Endothelial cell of umbilical vein (primary cell): ENCODE measurements around the gene GPR65. TPM values are rescaled to one million over a fixed set of nuclear protein-coding genes. Genes with fewer than 3 reads are reported as not detected.

ENCODE experiments used
- BruUV-seq: library from RNA; stranded (reverse); fragments of 400-500 nt; replicated peaks from 2 replicates; lab custom pipeline; 2021; lab: Mats Ljungman, UMichigan
- CTCF ChIA-PET: fragments of 300-600, 350-600 bp; sonication (Branson Sonifier 250); formaldehyde crosslinking; loops from one replicate; lab custom pipeline; 2021; ENCODE audit warnings: antibody characterized with exemption, inconsistent platforms; lab: Charles Lee
- POLR2A ChIA-PET: fragments of 300-600, 350-600 bp; sonication (Branson Sonifier 250); formaldehyde crosslinking; loops from one replicate; lab custom pipeline; 2021; ENCODE audit warnings: antibody characterized with exemption, inconsistent platforms; lab: Charles Lee
- DNase-seq: peaks from one replicate; pipeline ENCODE4 v3.0.0-alpha.2; 2011; ENCODE audit warnings: low read depth, low spot score
- FAIRE-seq: peaks from 2 replicates; lab custom pipeline; 2011; peaks lifted over from hg19 to GRCh38; lab: Jason Lieb, UNC
- H2AFZ ChIP-seq: 2 replicates; pipeline ENCODE4 v1.6.0; 2012; ENCODE audit warnings: low read depth, low read length, control low read depth, inconsistent platforms
- H3K27ac ChIP-seq: 2 replicates; pipeline ENCODE4 v1.5.1; 2011; ENCODE audit warnings: low read depth, mild to moderate bottlenecking, control low read depth, low read length, moderate library complexity; ENCODE audit not compliant: insufficient read depth
- H3K27me3 ChIP-seq, 2 experiments: 2 replicates each; pipeline versions ENCODE4 v1.6.0 to v1.6.1; 2011; ENCODE audit warnings: low read length in 2 of 2, mixed read lengths in 1 of 2; ENCODE audit not compliant: control insufficient read depth in 2 of 2, insufficient read depth in 2 of 2
- H3K36me3 ChIP-seq, 2 experiments: 2 replicates in 1 of 2; 3 replicates in 1 of 2; pipeline ENCODE4 v1.5.1; 2011; ENCODE audit warnings: low read length in 2 of 2, mild to moderate bottlenecking in 1 of 2, moderate library complexity in 1 of 2; ENCODE audit not compliant: control insufficient read depth in 2 of 2, insufficient read depth in 2 of 2; ENCODE audit errors: extremely low read depth in 1 of 2
- H3K4me1 ChIP-seq: 3 replicates; pipeline ENCODE4 v1.5.1; 2011; ENCODE audit warnings: mild to moderate bottlenecking, low read length; ENCODE audit not compliant: control insufficient read depth, insufficient read depth; ENCODE audit errors: extremely low read depth
- H3K4me2 ChIP-seq: 2 replicates; pipeline ENCODE4 v1.6.1; 2011; ENCODE audit warnings: low read length, control low read depth, mixed read lengths; ENCODE audit not compliant: insufficient read depth
- H3K4me3 ChIP-seq, 3 experiments: fragments of 200-600 bp in 1 of 3; sonication (generic), shearing (Covaris generic) in 1 of 3; replicated peaks in 1 of 3; 2 replicates each; pipeline ENCODE4 v1.5.1; 2011 to 2016; ENCODE audit warnings: control low read depth in 3 of 3, low read length in 3 of 3, mild to moderate bottlenecking in 2 of 3, inconsistent platforms in 1 of 3, low read depth in 1 of 3, moderate library complexity in 1 of 3; ENCODE audit not compliant: insufficient read depth in 1 of 3
- H3K79me2 ChIP-seq: 2 replicates; pipeline ENCODE4 v1.6.0; 2012; ENCODE audit warnings: low read length, inconsistent platforms; ENCODE audit not compliant: control insufficient read depth, insufficient read depth
- H3K9ac ChIP-seq: replicated peaks from 2 replicates; pipeline ENCODE3; 2011; ENCODE audit warnings: low read length, control low read depth; ENCODE audit not compliant: insufficient read depth; ENCODE audit errors: extremely low read depth
- H3K9me1 ChIP-seq: replicated peaks from 3 replicates; pipeline ENCODE4 v1.6.0; 2011; ENCODE audit warnings: mild to moderate bottlenecking, low read length; ENCODE audit not compliant: control insufficient read depth, insufficient read depth; ENCODE audit errors: extremely low read depth
- H3K9me3 ChIP-seq: replicated peaks from 2 replicates; pipeline ENCODE4 v1.5.1; 2012; ENCODE audit warnings: low read length, inconsistent platforms; ENCODE audit not compliant: control insufficient read depth, insufficient read depth
- H4K20me1 ChIP-seq: replicated peaks from 2 replicates; pipeline ENCODE3; 2011; ENCODE audit warnings: mild to moderate bottlenecking, low read length; ENCODE audit not compliant: control insufficient read depth, insufficient read depth; ENCODE audit errors: extremely low read depth
- EZH2 ChIP-seq: IDR thresholded peaks from 2 replicates; pipeline ENCODE4 v1.6.1; 2012; ENCODE audit warnings: borderline replicate concordance, low read depth, mild to moderate bottlenecking, moderate library complexity, low read length, inconsistent platforms; ENCODE audit not compliant: severe bottlenecking
- FOS ChIP-seq: IDR thresholded peaks from 2 replicates; pipeline ENCODE4 v1.6.1; 2011; ENCODE audit warnings: mild to moderate bottlenecking, low read length, moderate library complexity, borderline replicate concordance; ENCODE audit not compliant: insufficient read depth
- GATA2 ChIP-seq: IDR thresholded peaks from 2 replicates; pipeline ENCODE4 v1.7.0; 2011; ENCODE audit warnings: low read depth, mild to moderate bottlenecking, moderate library complexity, mixed read lengths, low read length; ENCODE audit not compliant: insufficient read length, insufficient read depth
- JUN ChIP-seq: IDR thresholded peaks from 2 replicates; pipeline ENCODE4 v1.6.1; 2011; ENCODE audit warnings: borderline replicate concordance, low read depth; ENCODE audit not compliant: insufficient read length, insufficient read depth
- MYC ChIP-seq: IDR thresholded peaks from one replicate; pipeline ENCODE4 v1.6.1; 2011; ENCODE audit warnings: mild to moderate bottlenecking, low read depth, low read length
- POLR2A ChIP-seq: IDR thresholded peaks from 2 replicates; pipeline ENCODE4 v1.6.1; 2012; ENCODE audit warnings: low read depth, mild to moderate bottlenecking, control low read depth, low read length
- POLR2AphosphoS5 ChIP-seq: IDR thresholded peaks from 2 replicates; pipeline ENCODE4 v1.6.1; 2012; ENCODE audit warnings: low read depth, mild to moderate bottlenecking, control low read depth, low read length, moderate library complexity; ENCODE audit not compliant: insufficient read depth
- dilution Hi-C: fragments of 300-500 bp; cut with MboI; formaldehyde crosslinking; loops from one replicate; pipeline ENCODE4 v1.15.0; 2019; ENCODE audit warnings: low sequenced_read_pairs; ENCODE audit not compliant: extremely low pct_ligation_motif_present
- intact Hi-C: fragments of 100-400 bp; cut with micrococcal nuclease; formaldehyde crosslinking; loops from one replicate; pipeline ENCODE4 v1.10.0; 2022
- polyA plus RNA-seq, 4 experiments: library from polyadenylated mRNA; depleted of rRNA in 3 of 4; stranded (reverse) in 3 of 4; unstranded in 1 of 4; fragments of >200 nt; gene quantifications; 2 replicates each; pipeline versions ENCODE4 v1.2.1 to v1.2.3, GENCODE V29; 2011 to 2012; ENCODE audit warnings: missing spikeins in 1 of 4
- total RNA-seq: library from RNA; stranded (reverse); gene quantifications from 2 replicates; pipeline ENCODE4 v1.2.3, GENCODE V29; 2021
- TF ChIP-seq, protein P1 (sequence below), 2 donors: IDR thresholded peaks; 1 replicate in 1 of 2; 2 replicates in 1 of 2; pipeline ENCODE4 v1.5.1; 2011; ENCODE audit warnings: low read length in 2 of 2, mild to moderate bottlenecking in 2 of 2, moderate library complexity in 2 of 2, control low read depth in 1 of 2, inconsistent platforms in 1 of 2, low read depth in 1 of 2; ENCODE audit not compliant: insufficient read depth in 1 of 2; ENCODE audit errors: extremely low read depth in 1 of 2
- TF ChIP-seq, protein P2 (sequence below): IDR thresholded peaks from 2 replicates; pipeline ENCODE4 v1.6.1; 2011; ENCODE audit not compliant: insufficient read depth, insufficient read length

Gene GPR65
- total and polyA plus RNA-seq, 2 donors (not counting 3 experiments of a cell fraction or from before 2014, with no cell fraction given): 0.03 to 0.07 TPM

DNA sequence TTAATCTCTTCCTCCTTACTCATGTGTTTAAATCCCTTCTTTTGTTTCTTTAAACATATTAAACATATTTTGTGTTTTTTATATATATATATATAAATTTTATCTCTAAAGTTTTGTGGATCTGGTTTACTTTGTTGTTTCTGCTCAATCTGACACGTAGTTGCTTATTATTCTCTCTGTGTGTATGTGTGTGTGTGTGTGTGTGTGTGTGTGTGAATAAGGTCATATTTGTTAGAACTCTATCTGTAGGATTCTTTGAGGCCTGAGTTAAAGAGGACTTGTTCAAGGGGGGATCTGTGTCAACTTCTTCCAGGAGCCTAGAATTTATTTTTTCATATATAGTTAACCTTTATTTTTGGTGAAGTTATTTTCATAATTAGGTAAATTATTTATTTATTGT, 2.7 kb downstream of the GPR65 start:
- BruUV-seq: no TSS peak
- H4K20me1 ChIP-seq: no peaks in the 10 kb centered on the region
- dilution Hi-C loops (no loop called here), intact Hi-C loops (no loop called here)
- H3K4me3 ChIP-seq: no peak overlapping the region
- H3K27me3 ChIP-seq: no peaks in the 10 kb centered on the region
- H3K4me1 ChIP-seq: peaks cover 3% of the 10 kb centered on the region
- H3K9me3 ChIP-seq: no peaks in the 10 kb centered on the region
- TF ChIP-seq MYC: no peak
- FAIRE-seq (no peak), DNase-seq (no peak)
- no peak overlapping the region for H3K9ac ChIP-seq
- POLR2A ChIA-PET: no interaction called here
- no peaks in the 10 kb centered on the region for H3K36me3 ChIP-seq
- no peak overlapping the region for H2AFZ ChIP-seq
- peaks cover 2% of the 10 kb centered on the region for H3K9me1 ChIP-seq
- no peak overlapping the region for H3K4me2 ChIP-seq
- CTCF ChIA-PET: no interaction called here
- no peaks in the 10 kb centered on the region for H3K79me2 ChIP-seq
- H3K27ac ChIP-seq: no peak overlapping the region

DNA sequence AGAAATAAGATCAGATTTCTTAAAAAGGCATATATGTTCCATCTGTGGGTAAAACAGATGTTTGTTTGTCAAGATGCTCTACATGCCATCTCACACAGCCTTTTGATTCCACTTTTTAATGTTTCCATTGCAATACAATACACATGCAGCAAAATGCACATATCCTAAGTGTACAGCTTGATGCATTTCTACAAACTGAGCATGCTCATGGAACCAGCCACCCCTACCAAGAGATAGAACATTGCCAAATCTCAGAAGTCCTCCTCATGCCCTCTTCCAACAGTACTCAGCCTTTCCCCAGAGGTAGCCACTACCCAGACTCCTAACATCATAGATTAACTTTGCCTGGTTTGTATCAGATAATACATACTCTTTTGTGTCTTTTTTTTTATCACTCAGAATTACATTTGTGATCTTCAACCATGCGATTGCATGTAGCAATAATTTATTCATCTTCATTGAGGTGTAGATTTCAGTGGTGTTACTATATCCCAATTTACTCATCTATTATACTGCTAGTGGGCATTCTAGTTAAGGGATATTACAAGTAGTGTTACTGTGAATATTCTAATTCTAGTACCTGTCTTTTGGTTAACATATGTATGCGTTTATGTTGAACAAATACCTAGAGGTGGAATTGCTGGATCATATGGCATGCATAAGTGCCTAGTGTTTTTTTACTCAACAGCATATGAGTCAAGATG, 3.3 kb downstream of the GPR65 start:
- intact Hi-C loops: no loop called here
- Histone ChIP-seq H3K9me1 (peaks cover 2% of the 10 kb centered on the region), H3K79me2 (no peaks in the 10 kb centered on the region), H3K9ac (no peak overlapping the region), H2AFZ (no peak overlapping the region), H4K20me1 (no peaks in the 10 kb centered on the region), H3K4me2 (no peak overlapping the region), H3K27ac (no peak overlapping the region), H3K4me3 (no peak overlapping the region), H3K9me3 (no peaks in the 10 kb centered on the region), H3K4me1 (peaks cover 3% of the 10 kb centered on the region), H3K27me3 (no peaks in the 10 kb centered on the region), H3K36me3 (no peaks in the 10 kb centered on the region)
- dilution Hi-C loops: no loop called here
- FAIRE-seq: no peak
- no peak for DNase-seq
- POLR2A ChIA-PET: no interaction called here
- CTCF ChIA-PET: no interaction called here
- no TSS peak for BruUV-seq
- no peak for TF ChIP-seq POLR2AphosphoS5
- TF ChIP-seq POLR2A: no peak
- TF ChIP-seq, protein P1, sequence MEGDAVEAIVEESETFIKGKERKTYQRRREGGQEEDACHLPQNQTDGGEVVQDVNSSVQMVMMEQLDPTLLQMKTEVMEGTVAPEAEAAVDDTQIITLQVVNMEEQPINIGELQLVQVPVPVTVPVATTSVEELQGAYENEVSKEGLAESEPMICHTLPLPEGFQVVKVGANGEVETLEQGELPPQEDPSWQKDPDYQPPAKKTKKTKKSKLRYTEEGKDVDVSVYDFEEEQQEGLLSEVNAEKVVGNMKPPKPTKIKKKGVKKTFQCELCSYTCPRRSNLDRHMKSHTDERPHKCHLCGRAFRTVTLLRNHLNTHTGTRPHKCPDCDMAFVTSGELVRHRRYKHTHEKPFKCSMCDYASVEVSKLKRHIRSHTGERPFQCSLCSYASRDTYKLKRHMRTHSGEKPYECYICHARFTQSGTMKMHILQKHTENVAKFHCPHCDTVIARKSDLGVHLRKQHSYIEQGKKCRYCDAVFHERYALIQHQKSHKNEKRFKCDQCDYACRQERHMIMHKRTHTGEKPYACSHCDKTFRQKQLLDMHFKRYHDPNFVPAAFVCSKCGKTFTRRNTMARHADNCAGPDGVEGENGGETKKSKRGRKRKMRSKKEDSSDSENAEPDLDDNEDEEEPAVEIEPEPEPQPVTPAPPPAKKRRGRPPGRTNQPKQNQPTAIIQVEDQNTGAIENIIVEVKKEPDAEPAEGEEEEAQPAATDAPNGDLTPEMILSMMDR (IDR thresholded peaks at IDR 0.05; ENCODE audit: extremely low read depth in 1 of 2, insufficient read depth in 1 of 2, low read depth in 1 of 2, low read length in 2 of 2): no peak
- TF ChIP-seq, protein P2, sequence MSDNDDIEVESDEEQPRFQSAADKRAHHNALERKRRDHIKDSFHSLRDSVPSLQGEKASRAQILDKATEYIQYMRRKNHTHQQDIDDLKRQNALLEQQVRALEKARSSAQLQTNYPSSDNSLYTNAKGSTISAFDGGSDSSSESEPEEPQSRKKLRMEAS: no peak
- no peak for TF ChIP-seq GATA2
- TF ChIP-seq JUN: no peak
- no peak for TF ChIP-seq EZH2
- TF ChIP-seq FOS: no peak
- TF ChIP-seq MYC: no peak
